ENCODE data around the gene ZDHHC5.

Gene ZDHHC5

DNA sequence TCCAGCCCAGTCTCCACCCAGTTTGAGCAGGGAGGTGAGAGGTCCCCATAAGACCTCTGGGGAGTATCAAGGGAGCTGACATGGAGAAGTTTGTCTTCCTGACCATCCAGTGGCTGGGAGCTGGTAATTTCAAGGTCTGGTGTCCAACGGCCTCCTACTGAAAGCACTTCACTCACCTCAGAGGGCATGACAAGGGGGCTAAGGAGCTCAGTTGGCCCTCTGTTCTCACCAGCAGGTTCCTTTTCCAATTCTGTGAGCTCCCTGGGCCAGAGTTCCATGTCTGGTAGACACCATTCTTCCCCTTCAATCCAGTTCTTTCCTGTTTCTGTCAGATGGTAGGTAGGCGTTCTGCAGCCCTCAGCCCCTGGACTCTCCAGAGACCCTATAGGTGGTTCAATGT is 76.4 kb downstream of the ZDHHC5 start:
- ChIA-PET CTCF (interaction anchor here (1.2 kb wide), 1 partner anchor 56 kb away, joined by 3 read pairs; no protein-coding TSS in a partner anchor), POLR2A (interaction anchor here (1.1 to 1.6 kb wide), 2 partner anchors 32 to 34 kb away, joined by 4 read pairs; partner anchors contain the start of genes MED19 and TMX2)
- DNase-seq (ENCODE audit: extremely low spot score): no peak
- no peak for TF ChIP-seq SP1 (IDR thresholded peaks at IDR 0.05)
- no peak for TF ChIP-seq TARDBP (IDR thresholded peaks at IDR 0.05)
- TF ChIP-seq CTBP1 (IDR thresholded peaks at IDR 0.05; ENCODE audit: borderline replicate concordance): no peak

DNA sequence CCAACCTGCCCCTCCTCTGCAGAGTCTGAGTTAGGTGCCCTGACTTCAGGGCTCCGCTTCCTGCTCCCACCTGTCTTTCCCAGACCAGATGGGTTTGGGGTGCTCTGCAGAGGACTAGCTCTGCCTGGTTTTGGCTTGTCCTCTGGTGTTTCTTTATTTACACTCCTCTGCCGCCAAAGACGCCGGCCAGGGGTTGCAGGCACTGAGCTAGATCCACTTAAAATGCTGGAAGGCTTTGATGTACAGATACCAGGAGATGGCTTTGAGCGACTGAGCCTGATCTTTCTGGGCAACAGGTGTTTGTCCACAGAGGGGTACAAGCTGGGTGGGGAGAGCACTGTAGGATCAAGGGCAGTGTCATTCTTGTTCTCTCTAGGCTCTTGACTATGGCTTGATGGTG is 77.3 kb downstream of the ZDHHC5 start:
- ChIA-PET CTCF (no interaction called here), POLR2A (interaction anchor here (1.6 kb wide), 1 partner anchor 33 kb away, joined by 4 read pairs; the partner anchor contains the start of genes MED19 and TMX2)
- TF ChIP-seq ARNT (IDR thresholded peaks at IDR 0.05) (no peak), ELF4 (IDR thresholded peaks at IDR 0.05) (no peak), NFRKB (IDR thresholded peaks at IDR 0.05) (no peak), CTBP1 (IDR thresholded peaks at IDR 0.05; ENCODE audit: borderline replicate concordance) (no peak), SP1 (IDR thresholded peaks at IDR 0.05) (no peak), ZNF384 (IDR thresholded peaks at IDR 0.05) (no peak), SUZ12 (IDR thresholded peaks at IDR 0.05) (no peak), LEF1 (IDR thresholded peaks at IDR 0.05; ENCODE audit: borderline replicate concordance) (no peak), FOXK2 (IDR thresholded peaks at IDR 0.05) (no peak), FOXA1 (IDR thresholded peaks at IDR 0.05) (no peak), FOXM1 (IDR thresholded peaks at IDR 0.05; ENCODE audit: borderline replicate concordance) (no peak), HDGF (IDR thresholded peaks at IDR 0.05; ENCODE audit: borderline replicate concordance) (no peak), TARDBP (IDR thresholded peaks at IDR 0.05) (no peak), L3MBTL2 (conservative IDR thresholded peaks at IDR 0.05) (no peak), BHLHE40 (IDR thresholded peaks at IDR 0.05; ENCODE audit: borderline replicate concordance) (no peak)
- TF ChIP-seq, protein P1, sequence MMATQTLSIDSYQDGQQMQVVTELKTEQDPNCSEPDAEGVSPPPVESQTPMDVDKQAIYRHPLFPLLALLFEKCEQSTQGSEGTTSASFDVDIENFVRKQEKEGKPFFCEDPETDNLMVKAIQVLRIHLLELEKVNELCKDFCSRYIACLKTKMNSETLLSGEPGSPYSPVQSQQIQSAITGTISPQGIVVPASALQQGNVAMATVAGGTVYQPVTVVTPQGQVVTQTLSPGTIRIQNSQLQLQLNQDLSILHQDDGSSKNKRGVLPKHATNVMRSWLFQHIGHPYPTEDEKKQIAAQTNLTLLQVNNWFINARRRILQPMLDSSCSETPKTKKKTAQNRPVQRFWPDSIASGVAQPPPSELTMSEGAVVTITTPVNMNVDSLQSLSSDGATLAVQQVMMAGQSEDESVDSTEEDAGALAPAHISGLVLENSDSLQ (IDR thresholded peaks at IDR 0.05): no peak
- no peak for DNase-seq (ENCODE audit: extremely low spot score)

DNA sequence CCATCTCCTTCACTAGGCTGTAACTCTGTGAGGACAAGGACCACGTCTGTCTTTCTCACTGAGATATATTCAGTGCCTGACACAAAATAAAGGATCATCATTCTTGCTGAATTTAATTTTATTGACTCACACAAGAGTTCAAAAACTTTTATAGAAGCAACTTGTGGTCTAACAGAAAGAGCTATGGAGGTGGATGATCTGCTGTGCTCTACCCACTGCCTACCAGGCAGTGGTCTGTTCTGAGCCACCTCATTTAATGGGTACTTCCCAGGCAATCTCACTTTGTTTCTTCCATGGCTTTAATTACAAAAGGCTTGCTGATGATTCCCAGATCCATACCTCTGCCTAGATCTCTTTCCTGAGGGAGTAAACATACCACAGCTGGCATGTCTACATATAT is 79.0 kb downstream of the ZDHHC5 start:
- POLR2A ChIA-PET: interaction anchor here (1.5 kb wide), 1 partner anchor 14 kb away, joined by 4 read pairs; the partner anchor contains the start of gene CTNND1
- CTCF ChIA-PET: interaction anchor here (0.6 kb wide), 2 partner anchors 59 to 416 kb away, joined by 4 read pairs; no protein-coding TSS in a partner anchor
- DNase-seq (ENCODE audit: extremely low spot score): no peak
- TF ChIP-seq FOXM1 (IDR thresholded peaks at IDR 0.05; ENCODE audit: borderline replicate concordance) (no peak), NFRKB (IDR thresholded peaks at IDR 0.05) (no peak), CTBP1 (IDR thresholded peaks at IDR 0.05; ENCODE audit: borderline replicate concordance) (no peak), ARNT (IDR thresholded peaks at IDR 0.05) (no peak), LEF1 (IDR thresholded peaks at IDR 0.05; ENCODE audit: borderline replicate concordance) (no peak), TARDBP (IDR thresholded peaks at IDR 0.05) (no peak)

All from HEK293T (cell line).